Measurements from ENCODE around the gene TLCD1.

DNA sequence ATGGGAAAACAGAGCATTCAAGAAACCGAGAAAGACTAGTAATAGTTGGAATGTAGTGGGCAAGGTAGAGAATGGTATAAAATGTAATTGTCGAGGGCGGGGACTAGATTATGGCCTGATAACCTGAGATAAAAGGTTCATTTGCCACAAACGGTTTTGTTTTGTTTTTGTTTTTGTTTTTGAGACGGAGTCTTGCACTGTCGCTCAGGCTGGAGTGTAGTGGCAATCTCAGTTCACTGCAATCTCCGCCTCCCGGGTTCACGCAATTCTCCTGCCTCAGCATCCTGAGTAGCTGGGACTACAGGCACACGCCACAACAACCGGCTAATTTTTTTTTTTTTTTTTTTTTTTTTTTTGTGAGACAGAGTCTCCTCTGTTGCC, 3.9 kb upstream of the TLCD1 start:
- TF ChIP-seq CTCF (IDR thresholded peaks at IDR 0.05) (no peak), POLR2A (IDR thresholded peaks at IDR 0.05) (no peak)

Measured in upper lobe of left lung (tissue), 4 donors.